Lower leg skin (tissue), 4 donors: ENCODE data around the gene KLHL7. TPM values are rescaled to one million over a fixed set of nuclear protein-coding genes. Genes with fewer than 3 reads are reported as not detected.

Experiments
- DNase-seq, 2 donors: peaks; one replicate each; pipeline ENCODE4 v3.0.0-alpha.2; 2019; ENCODE audit warnings: low spot score in 2 of 2
- H3K4me3 ChIP-seq: fragments of 200-600 bp; sonication (generic); 2 replicates; pipeline ENCODE4 v1.5.1; 2017; ENCODE audit warnings: mild to moderate bottlenecking, low read depth; ENCODE audit not compliant: poor library complexity, severe bottlenecking
- CTCF ChIP-seq, 3 donors: fragments of 450-650 bp; IDR thresholded peaks; one replicate each; pipeline ENCODE4 v1.5.1; 2016; ENCODE audit warnings: antibody characterized with exemption in 3 of 3, mild to moderate bottlenecking in 3 of 3, moderate library complexity in 2 of 3
- POLR2A ChIP-seq, 2 donors: fragments of 450-650 bp; IDR thresholded peaks; one replicate each; pipeline ENCODE4 v1.6.1; 2016 to 2017; ENCODE audit warnings: antibody characterized with exemption in 2 of 2, mild to moderate bottlenecking in 1 of 2, moderate library complexity in 1 of 2
- WGBS, 2 donors: methylation state at CpG; one replicate each; pipeline ENCODE4 v1.1.5; 2018; 5-methylcytosine and 5-hydroxymethylcytosine counted together
- intact Hi-C: fragments of 100-400 bp; cut with DNase I; formaldehyde crosslinking; loops from one replicate; pipeline ENCODE4 v1.15.0; 2023; ENCODE audit warnings: low total_unique reads
- total RNA-seq, 4 donors: library from RNA; depleted of rRNA; stranded (reverse); fragments of >200 nt; gene quantifications; one replicate each; pipeline ENCODE4 v1.1.0, GENCODE V29; 2016

The KLHL7 gene
- total RNA-seq, 4 donors from 2014 or later: 32.1 to 37.1 (median 34.4) TPM

DNA sequence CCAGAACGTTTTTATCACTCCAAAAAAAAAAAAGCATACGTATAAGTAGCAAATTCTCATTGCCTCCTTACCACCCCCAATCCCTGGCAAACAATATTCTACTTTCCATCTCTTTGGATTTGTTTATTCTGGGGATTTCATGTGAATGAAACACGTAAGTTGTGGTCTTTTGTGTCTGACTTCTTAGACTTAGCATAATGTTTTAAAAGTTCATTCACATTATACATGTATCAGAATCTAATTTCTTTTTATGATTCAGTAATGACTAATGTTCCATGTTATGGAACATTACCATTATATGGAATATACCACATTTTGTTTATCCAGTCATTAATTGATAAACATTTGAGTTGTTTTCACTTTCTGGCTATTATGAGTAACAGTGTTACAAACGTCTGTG lies 12.5 kb upstream of the KLHL7 start:
- no peak overlapping the region for H3K4me3 ChIP-seq
- TF ChIP-seq CTCF (IDR thresholded peaks at IDR 0.05) (no peak), POLR2A (IDR thresholded peaks at IDR 0.05) (no peak)
- DNase-seq: no peak
- WGBS, 2 donors: 57 to 58% methylated on average over 4 of the region's 4 CpGs
- intact Hi-C loops: no loop called here

GRCh38 chr7:23093546-23093945 lies 12.0 kb upstream of the KLHL7 start:
- TF ChIP-seq POLR2A (IDR thresholded peaks at IDR 0.05) (no peak), CTCF (IDR thresholded peaks at IDR 0.05) (no peak)
- no peak overlapping the region for H3K4me3 ChIP-seq
- no peak for DNase-seq
- WGBS, 2 donors: 54 to 68% methylated on average over 1 of the region's 1 CpG
- intact Hi-C loops: no loop called here

DNA sequence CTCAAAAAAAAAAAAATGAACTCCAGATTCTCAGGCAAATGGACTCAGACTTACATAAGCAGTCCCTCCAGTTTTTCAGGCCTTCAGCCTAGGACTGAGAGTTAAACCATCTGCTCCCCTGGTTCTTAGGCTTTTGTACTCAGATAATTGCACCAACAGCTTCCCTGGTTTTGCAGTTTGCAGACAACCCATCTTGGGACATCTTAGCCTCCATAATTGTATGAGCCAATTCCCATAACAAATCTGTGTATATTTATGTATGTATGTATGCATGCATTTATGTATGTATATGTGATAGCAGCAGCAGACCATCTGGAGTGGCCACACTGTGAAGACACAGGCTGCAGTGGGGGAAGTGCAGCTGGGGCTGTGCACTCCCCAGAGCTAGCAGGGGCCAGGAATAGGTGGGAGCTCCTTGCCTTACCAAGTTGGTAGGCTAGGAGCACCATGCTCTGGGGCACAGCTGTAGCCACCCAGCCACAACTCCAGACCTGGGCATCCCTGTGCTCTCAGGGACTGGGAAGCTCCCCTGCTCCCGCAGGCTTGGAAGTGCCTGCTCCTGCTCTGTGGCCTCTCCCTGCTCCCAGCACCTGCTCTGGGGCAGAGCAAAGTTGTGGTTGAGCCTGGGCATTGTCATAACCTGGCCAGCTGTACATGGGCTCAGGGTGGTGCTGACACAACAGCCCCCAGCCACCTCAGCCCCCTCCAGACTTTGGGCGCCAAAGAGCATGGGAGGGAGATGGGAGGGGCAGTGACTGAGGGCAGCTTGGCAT lies 8.9 kb upstream of the KLHL7 start:
- no peak for DNase-seq
- H3K4me3 ChIP-seq: no peak overlapping the region
- TF ChIP-seq CTCF (IDR thresholded peaks at IDR 0.05): no peak
- intact Hi-C loops: no loop called here
- WGBS, 2 donors: 90 to 100% methylated on average over 1 to 2 of the region's 2 CpGs

DNA sequence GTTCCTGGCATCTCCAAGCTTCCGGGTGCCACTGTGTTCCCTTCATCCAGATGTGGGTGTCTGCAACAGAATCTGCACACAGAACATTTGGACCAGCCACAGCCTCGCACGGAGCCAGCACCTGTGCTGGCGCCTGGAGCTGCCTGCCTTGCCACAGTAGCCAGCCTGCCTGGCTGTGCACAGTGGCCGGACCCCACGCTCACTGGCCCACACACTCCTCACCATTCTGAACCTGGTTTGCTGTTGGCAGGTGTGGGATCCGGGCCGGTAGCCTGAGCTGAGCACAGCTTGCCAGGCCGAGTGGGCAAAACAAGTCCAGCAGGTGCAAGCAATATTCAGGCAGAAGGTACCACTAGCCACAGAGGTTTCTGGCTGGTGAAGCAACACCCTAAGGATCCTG lies 7.6 kb upstream of the KLHL7 start:
- WGBS, 2 donors: 96 to 97% methylated on average over 6 to 9 of the region's 9 CpGs
- no peak for TF ChIP-seq POLR2A (IDR thresholded peaks at IDR 0.05)
- intact Hi-C loops: no loop called here
- no peak overlapping the region for H3K4me3 ChIP-seq
- no peak for DNase-seq

DNA sequence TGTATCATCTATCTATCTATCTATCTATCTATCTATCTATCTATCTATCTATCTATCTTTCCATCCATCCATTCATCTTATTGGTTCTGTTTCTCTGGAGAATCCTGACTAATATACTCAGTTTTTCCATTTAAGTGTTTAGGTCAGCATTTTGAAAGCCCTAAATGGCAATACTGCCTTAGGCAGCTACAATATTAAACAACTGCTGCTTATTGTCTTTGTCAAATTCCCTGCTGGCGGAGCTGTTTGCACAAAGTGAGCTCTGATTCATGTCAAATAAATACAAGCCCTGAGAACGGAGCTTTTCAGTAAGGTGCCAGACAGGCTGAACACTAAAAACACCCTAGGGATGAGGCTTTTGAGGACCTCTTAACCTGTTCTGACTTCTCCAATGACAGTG lies 7.1 kb upstream of the KLHL7 start:
- H3K4me3 ChIP-seq: no peak overlapping the region
- intact Hi-C loops: no loop called here
- TF ChIP-seq POLR2A (IDR thresholded peaks at IDR 0.05): no peak
- no peak for TF ChIP-seq CTCF (IDR thresholded peaks at IDR 0.05)
- DNase-seq: no peak
- WGBS, 2 donors: 75 to 84% methylated on average over 2 of the region's 2 CpGs

GRCh38 chr7:23100697-23101096 lies 4.9 kb upstream of the KLHL7 start:
- intact Hi-C loops: no loop called here
- DNase-seq: no peak
- no peak overlapping the region for H3K4me3 ChIP-seq
- TF ChIP-seq CTCF (IDR thresholded peaks at IDR 0.05) (no peak), POLR2A (IDR thresholded peaks at IDR 0.05) (no peak)
- WGBS, 2 donors: 69 to 78% methylated on average over 2 of the region's 2 CpGs
